Transverse colon (tissue), 4 donors: ENCODE data around the gene RBP4. TPM values are rescaled to one million over a fixed set of nuclear protein-coding genes. Genes with fewer than 3 reads are reported as not detected.

Experiments used
- DNase-seq: peaks from one replicate; pipeline ENCODE4 v3.0.0-alpha.2; 2019
- H3K27ac ChIP-seq, 4 donors: fragments of 200-600 bp; sonication (generic); 2 replicates each; pipeline ENCODE4 v1.5.1; 2016 to 2018; ENCODE audit warnings: inconsistent platforms in 4 of 4
- H3K27me3 ChIP-seq: fragments of 200-600 bp; sonication (generic); 2 replicates; pipeline ENCODE4 v1.5.1; 2017; ENCODE audit warnings: inconsistent platforms
- H3K36me3 ChIP-seq, 4 donors: fragments of 200-600 bp; sonication (generic); 2 replicates each; pipeline ENCODE4 v1.5.1; 2017 to 2019; ENCODE audit warnings: inconsistent platforms in 4 of 4
- H3K4me1 ChIP-seq, 4 donors: fragments of 200-600 bp; sonication (generic); 2 replicates each; pipeline ENCODE4 v1.5.1; 2017 to 2020; ENCODE audit warnings: inconsistent platforms in 4 of 4
- H3K4me3 ChIP-seq, 4 donors: fragments of 200-600 bp; sonication (generic); 1 replicate in 1 of 4; 2 replicates in 3 of 4; pipeline versions ENCODE4 v1.5.1 to v1.6.1; 2017 to 2019; ENCODE audit warnings: inconsistent platforms in 4 of 4
- H3K9me3 ChIP-seq, 2 donors: fragments of 200-600 bp; sonication (generic); 2 replicates each; pipeline ENCODE4 v1.5.1; 2017 to 2019; ENCODE audit warnings: inconsistent platforms in 2 of 2
- EP300 ChIP-seq: sonication (generic); formaldehyde crosslinking; IDR thresholded peaks from one replicate; pipeline ENCODE4 v1.6.1; 2017; ENCODE audit warnings: antibody characterized with exemption, low read depth
- POLR2A ChIP-seq: fragments of 450-650 bp; IDR thresholded peaks from one replicate; pipeline ENCODE4 v1.6.1; 2016; ENCODE audit warnings: antibody characterized with exemption, mild to moderate bottlenecking, moderate library complexity
- POLR2AphosphoS5 ChIP-seq, 3 donors: sonication (generic); formaldehyde crosslinking; IDR thresholded peaks; one replicate each; pipeline ENCODE4 v1.6.1; 2016; ENCODE audit warnings: antibody characterized with exemption in 3 of 3
- WGBS, 2 donors: methylation state at CpG; one replicate each; pipeline ENCODE4 v1.1.5; 2018; ENCODE audit warnings: low coverage in 1 of 2; 5-methylcytosine and 5-hydroxymethylcytosine counted together
- in situ Hi-C, 4 donors: fragments of 200-750 bp; cut with MboI; loops; one replicate each; pipeline versions ENCODE4 v1.15.0 to v1.15.1; 2017; ENCODE audit warnings: low sequenced_read_pairs in 3 of 4, low pct_ligation_motif_present in 1 of 4, low pct_unique_long_range_greater_than_20kb in 1 of 4
- intact Hi-C: fragments of 100-400 bp; cut with DNase I; formaldehyde crosslinking; loops from one replicate; pipeline ENCODE4 v1.15.1; 2023; ENCODE audit warnings: low total_unique reads
- total RNA-seq, 4 donors: library from RNA; depleted of rRNA; stranded (reverse); fragments of >200 nt; gene quantifications; one replicate each; pipeline ENCODE4 v1.1.0, GENCODE V29; 2016
- TF ChIP-seq, protein P1 (sequence below), 5 experiments: fragments of 200-600 bp in 3 of 5; fragments of 450-650 bp in 2 of 5; sonication (generic) in 3 of 5; IDR thresholded peaks; 1 replicate in 2 of 5; 2 replicates in 3 of 5; pipeline ENCODE4 v1.5.1; 2016 to 2017; ENCODE audit warnings: antibody characterized with exemption in 5 of 5, inconsistent platforms in 3 of 5, mild to moderate bottlenecking in 2 of 5, moderate library complexity in 1 of 5

Gene RBP4
- total RNA-seq, 4 donors from 2014 or later: 3.4 to 18.0 (median 7.1) TPM

DNA sequence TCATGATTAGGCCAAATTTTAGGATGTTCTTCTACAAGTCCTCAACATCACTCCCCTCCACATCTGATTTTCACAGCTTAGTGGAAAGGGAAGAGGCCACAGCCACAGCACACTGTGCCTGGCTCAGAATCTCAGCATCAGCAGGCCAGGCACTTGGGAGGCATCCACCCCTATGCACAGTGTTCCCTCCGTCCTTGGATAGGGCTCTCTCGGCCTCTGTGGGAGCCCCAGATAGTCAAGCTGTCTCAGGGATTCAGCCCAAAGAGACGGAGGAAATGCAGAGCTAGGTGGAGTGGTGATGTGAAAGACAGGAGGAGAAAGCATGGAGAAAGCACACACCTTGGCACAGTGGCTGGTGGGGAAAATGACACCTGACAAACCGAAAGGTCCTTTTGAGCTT, 1.3 kb downstream of the RBP4 start:
- 90 to 100% methylated on average over 1 to 4 of the region's 4 CpGs for WGBS, 2 donors
- Histone ChIP-seq H3K4me1 (peaks cover 6 to 15% (median 12%) of the 10 kb centered on the region in 4 donors), H3K27me3 (peaks cover 45% of the 10 kb centered on the region), H3K9me3 (no peaks in the 10 kb centered on the region), H3K27ac (no peak overlapping the region), H3K36me3 (no peaks in the 10 kb centered on the region), H3K4me3 (no peak overlapping the region)
- in situ Hi-C loops (no loop called here), intact Hi-C loops (no loop called here)
- DNase-seq: no peak
- TF ChIP-seq EP300 (no peak), POLR2AphosphoS5 (IDR thresholded peaks at IDR 0.05) (no peak), POLR2A (no peak)
- TF ChIP-seq, protein P1, sequence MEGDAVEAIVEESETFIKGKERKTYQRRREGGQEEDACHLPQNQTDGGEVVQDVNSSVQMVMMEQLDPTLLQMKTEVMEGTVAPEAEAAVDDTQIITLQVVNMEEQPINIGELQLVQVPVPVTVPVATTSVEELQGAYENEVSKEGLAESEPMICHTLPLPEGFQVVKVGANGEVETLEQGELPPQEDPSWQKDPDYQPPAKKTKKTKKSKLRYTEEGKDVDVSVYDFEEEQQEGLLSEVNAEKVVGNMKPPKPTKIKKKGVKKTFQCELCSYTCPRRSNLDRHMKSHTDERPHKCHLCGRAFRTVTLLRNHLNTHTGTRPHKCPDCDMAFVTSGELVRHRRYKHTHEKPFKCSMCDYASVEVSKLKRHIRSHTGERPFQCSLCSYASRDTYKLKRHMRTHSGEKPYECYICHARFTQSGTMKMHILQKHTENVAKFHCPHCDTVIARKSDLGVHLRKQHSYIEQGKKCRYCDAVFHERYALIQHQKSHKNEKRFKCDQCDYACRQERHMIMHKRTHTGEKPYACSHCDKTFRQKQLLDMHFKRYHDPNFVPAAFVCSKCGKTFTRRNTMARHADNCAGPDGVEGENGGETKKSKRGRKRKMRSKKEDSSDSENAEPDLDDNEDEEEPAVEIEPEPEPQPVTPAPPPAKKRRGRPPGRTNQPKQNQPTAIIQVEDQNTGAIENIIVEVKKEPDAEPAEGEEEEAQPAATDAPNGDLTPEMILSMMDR (IDR thresholded peaks at IDR 0.05): no peak

DNA sequence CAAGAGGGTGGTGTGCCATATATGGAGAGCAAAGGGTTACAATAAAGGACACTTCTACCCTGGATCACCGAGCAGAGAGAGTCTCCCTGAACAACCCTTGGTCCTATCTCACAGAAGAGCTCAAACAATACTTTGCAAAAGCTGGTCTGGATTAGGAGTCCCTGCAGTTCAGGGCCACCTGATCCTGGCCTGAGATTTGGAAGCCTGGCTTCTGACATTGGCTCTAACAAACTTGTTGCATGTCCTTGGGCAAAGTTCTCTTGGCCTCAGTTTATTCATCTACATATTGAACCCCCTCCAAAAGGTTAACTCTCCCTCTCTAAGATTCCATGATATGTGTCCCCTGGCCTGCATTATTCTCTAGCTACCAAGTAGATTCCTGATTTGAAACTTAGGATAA, 1.7 kb downstream of the RBP4 start:
- no peak for DNase-seq
- Histone ChIP-seq H3K27me3 (peaks cover 44% of the 10 kb centered on the region), H3K27ac (no peak overlapping the region), H3K4me3 (no peak overlapping the region), H3K9me3 (no peaks in the 10 kb centered on the region), H3K4me1 (peaks cover 6 to 15% (median 12%) of the 10 kb centered on the region in 4 donors), H3K36me3 (no peaks in the 10 kb centered on the region)
- TF ChIP-seq POLR2AphosphoS5 (IDR thresholded peaks at IDR 0.05) (no peak), EP300 (no peak), POLR2A (no peak)
- TF ChIP-seq, protein P1 (IDR thresholded peaks at IDR 0.05): no peak
- intact Hi-C loops: no loop called here
- WGBS, 2 donors: 50 to 61% methylated on average over 1 of the region's 1 CpG
- in situ Hi-C loops: no loop called here

DNA sequence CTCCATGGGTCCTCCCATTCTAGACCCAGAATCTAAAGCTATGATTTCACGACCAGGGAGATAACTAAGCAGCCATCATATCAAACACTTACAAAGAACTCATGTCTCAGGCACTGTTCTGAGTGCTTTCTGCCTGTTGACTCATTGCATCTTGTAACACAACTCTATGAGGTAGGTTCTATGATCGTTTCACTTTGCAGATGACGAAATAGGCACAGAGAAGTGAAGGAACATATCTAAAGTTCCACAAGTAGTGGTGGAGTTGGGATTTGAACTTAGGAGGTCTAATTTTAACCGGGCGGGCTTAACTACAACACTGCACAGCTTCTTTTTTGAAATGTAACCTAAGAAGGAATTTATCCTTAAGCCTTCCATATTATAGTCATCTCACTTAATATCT, 2.9 kb downstream of the RBP4 start:
- Histone ChIP-seq H3K36me3 (no peaks in the 10 kb centered on the region), H3K4me1 (peaks cover 6 to 15% (median 12%) of the 10 kb centered on the region in 4 donors), H3K27ac (no peak overlapping the region), H3K9me3 (no peaks in the 10 kb centered on the region), H3K4me3 (no peak overlapping the region), H3K27me3 (peaks cover 32% of the 10 kb centered on the region)
- TF ChIP-seq, protein P1 (IDR thresholded peaks at IDR 0.05): no peak
- no peak for TF ChIP-seq POLR2AphosphoS5 (IDR thresholded peaks at IDR 0.05)
- TF ChIP-seq POLR2A: no peak
- TF ChIP-seq EP300: no peak
- in situ Hi-C loops (no loop called here), intact Hi-C loops (no loop called here)
- WGBS, 2 donors: 74 to 85% methylated on average over 5 of the region's 5 CpGs
- no peak for DNase-seq

DNA sequence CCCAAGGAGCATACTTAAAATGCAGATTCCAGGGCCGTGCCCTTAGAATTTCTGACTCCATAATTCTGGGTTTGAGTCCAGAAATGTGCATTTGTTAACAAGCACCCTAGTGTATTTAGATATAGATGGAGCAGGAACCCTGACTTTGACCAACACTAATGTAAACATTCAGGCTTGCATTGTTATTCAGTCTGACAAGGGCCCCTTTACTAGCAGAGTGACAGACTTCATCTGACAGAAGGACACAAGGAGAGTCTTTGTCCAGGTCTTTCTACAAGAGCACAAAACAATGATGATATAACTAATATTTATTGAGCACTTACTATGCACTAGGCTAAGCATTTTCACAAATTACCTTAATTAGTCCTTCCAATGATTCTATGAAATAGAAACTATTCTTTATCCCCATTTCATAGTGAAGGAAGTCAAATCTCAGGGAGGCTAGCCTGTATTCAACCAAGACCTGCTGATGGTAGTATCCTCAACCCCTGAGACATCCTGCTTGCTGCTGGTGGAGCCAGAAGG, 3.9 kb downstream of the RBP4 start:
- H3K4me1 ChIP-seq: peaks cover 6 to 15% (median 13%) of the 10 kb centered on the region in 4 donors
- no peaks in the 10 kb centered on the region for H3K36me3 ChIP-seq
- intact Hi-C loops (no loop called here), in situ Hi-C loops (no loop called here)
- TF ChIP-seq EP300 (no peak), POLR2A (no peak)
- TF ChIP-seq, protein P1 (IDR thresholded peaks at IDR 0.05): no peak
- H3K9me3 ChIP-seq: no peaks in the 10 kb centered on the region
- H3K4me3 ChIP-seq: no peak overlapping the region
- peaks cover 22% of the 10 kb centered on the region for H3K27me3 ChIP-seq
- DNase-seq: no peak
- no peak overlapping the region for H3K27ac ChIP-seq
- WGBS, 2 donors: 84% methylated on average over 1 of the region's 1 CpG; no CpG with 5 or more reads in 1 of the 2 donors
